Activated CD8-positive, alpha-beta T cell treated with anti-CD3 and anti-CD28 coated beads for 36 hours (primary cell): Measurements from ENCODE around the gene NBEAL1. TPM values are rescaled to one million over a fixed set of nuclear protein-coding genes. Genes with fewer than 3 reads are reported as not detected.
"Not testable (repeated sequence)": the region's sequence is repeated elsewhere in the genome, so short reads cannot be mapped to it uniquely, and the experiment has no call there.

Experiments
- ATAC-seq: fragments of 200-7000 bp; cut with Tn5 transposase; one replicate; pipeline ENCODE4 v1.10.0; 2021; ENCODE audit warnings: mild to moderate bottlenecking, moderate library complexity
- CTCF ChIA-PET: fragments of 350-600 bp; sonication (Branson Sonifier 250); formaldehyde crosslinking; loops from one replicate; lab custom pipeline; 2021; ENCODE audit warnings: antibody characterized with exemption; lab: Charles Lee
- POLR2A ChIA-PET: fragments of 350-600 bp; sonication (Branson Sonifier 250); formaldehyde crosslinking; loops from one replicate; lab custom pipeline; 2021; ENCODE audit warnings: antibody characterized with exemption; lab: Charles Lee
- DNase-seq: peaks from one replicate; pipeline ENCODE4 v3.0.0-alpha.2; 2020
- H3K27ac Mint-ChIP-seq: one replicate; pipeline ENCODE4 v1.8.0; 2021; ENCODE audit warnings: mild to moderate bottlenecking, mixed read lengths
- H3K27me3 Mint-ChIP-seq: one replicate; pipeline ENCODE4 v1.8.0; 2021; ENCODE audit warnings: mixed read lengths
- H3K36me3 Mint-ChIP-seq: one replicate; pipeline ENCODE4 v1.8.0; 2021; ENCODE audit warnings: low read depth, mixed read lengths
- H3K4me1 Mint-ChIP-seq: one replicate; pipeline ENCODE4 v1.8.0; 2021; ENCODE audit warnings: low read depth, mixed read lengths
- H3K4me3 Mint-ChIP-seq: one replicate; pipeline ENCODE4 v1.8.0; 2021; ENCODE audit warnings: mild to moderate bottlenecking, moderate library complexity, mixed read lengths
- H3K9me3 Mint-ChIP-seq: one replicate; pipeline ENCODE4 v1.8.0; 2021; ENCODE audit warnings: mixed read lengths
- intact Hi-C: fragments of 100-400 bp; cut with micrococcal nuclease; formaldehyde crosslinking; loops from one replicate; pipeline ENCODE4 v1.10.0; 2022
- total RNA-seq, 2 experiments: library from RNA; stranded (reverse); gene quantifications; one replicate each; pipeline ENCODE4 v1.2.3, GENCODE V29; 2021
- TF ChIP-seq, protein P1 (sequence below): fragments of 200-600 bp; IDR thresholded peaks from one replicate; pipeline ENCODE4 v1.8.0; 2022; ENCODE audit warnings: antibody characterized with exemption, mild to moderate bottlenecking

NBEAL1 gene
- total RNA-seq, 2 experiments from 2014 or later = 11.8 to 16.4 TPM

GRCh38 chr2:203077451-203077850, 62.8 kb downstream of the NBEAL1 start:
- Mint-ChIP-seq H3K36me3 (peaks cover 4% of the 10 kb centered on the region), H3K27ac (no peak overlapping the region), H3K4me1 (no peaks in the 10 kb centered on the region), H3K4me3 (no peak overlapping the region), H3K9me3 (peaks cover 3% of the 10 kb centered on the region), H3K27me3 (no peaks in the 10 kb centered on the region)
- ATAC-seq (no peak), DNase-seq (no peak)
- ChIA-PET POLR2A (no interaction called here), CTCF (no interaction called here)
- intact Hi-C loops = no loop called here
- TF ChIP-seq, protein P1, sequence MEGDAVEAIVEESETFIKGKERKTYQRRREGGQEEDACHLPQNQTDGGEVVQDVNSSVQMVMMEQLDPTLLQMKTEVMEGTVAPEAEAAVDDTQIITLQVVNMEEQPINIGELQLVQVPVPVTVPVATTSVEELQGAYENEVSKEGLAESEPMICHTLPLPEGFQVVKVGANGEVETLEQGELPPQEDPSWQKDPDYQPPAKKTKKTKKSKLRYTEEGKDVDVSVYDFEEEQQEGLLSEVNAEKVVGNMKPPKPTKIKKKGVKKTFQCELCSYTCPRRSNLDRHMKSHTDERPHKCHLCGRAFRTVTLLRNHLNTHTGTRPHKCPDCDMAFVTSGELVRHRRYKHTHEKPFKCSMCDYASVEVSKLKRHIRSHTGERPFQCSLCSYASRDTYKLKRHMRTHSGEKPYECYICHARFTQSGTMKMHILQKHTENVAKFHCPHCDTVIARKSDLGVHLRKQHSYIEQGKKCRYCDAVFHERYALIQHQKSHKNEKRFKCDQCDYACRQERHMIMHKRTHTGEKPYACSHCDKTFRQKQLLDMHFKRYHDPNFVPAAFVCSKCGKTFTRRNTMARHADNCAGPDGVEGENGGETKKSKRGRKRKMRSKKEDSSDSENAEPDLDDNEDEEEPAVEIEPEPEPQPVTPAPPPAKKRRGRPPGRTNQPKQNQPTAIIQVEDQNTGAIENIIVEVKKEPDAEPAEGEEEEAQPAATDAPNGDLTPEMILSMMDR = no peak

- no peaks in the 10 kb centered on the region for H3K9me3 Mint-ChIP-seq
- no peak overlapping the region for H3K27ac Mint-ChIP-seq
- POLR2A ChIA-PET = no interaction called here
- TF ChIP-seq, protein P1 = no peak
- H3K4me1 Mint-ChIP-seq = peaks cover 3% of the 10 kb centered on the region
- ATAC-seq = no peak
- H3K27me3 Mint-ChIP-seq = no peaks in the 10 kb centered on the region
- no peak overlapping the region for H3K4me3 Mint-ChIP-seq
- DNase-seq = no peak
- CTCF ChIA-PET = interaction anchor here (1.5 kb wide), 1 partner anchor 22 kb away, joined by 4 read pairs; no protein-coding TSS in a partner anchor
- no peaks in the 10 kb centered on the region for H3K36me3 Mint-ChIP-seq
- intact Hi-C loops = no loop called here
Measured at GRCh38 chr2:203080447-203081045, 65.9 kb downstream of the NBEAL1 start.

- Mint-ChIP-seq H3K4me3 (no peak overlapping the region), H3K9me3 (no peaks in the 10 kb centered on the region), H3K27me3 (no peaks in the 10 kb centered on the region), H3K4me1 (peaks cover 3% of the 10 kb centered on the region), H3K36me3 (peaks cover 2% of the 10 kb centered on the region), H3K27ac (no peak overlapping the region)
- DNase-seq (no peak), ATAC-seq (no peak)
- POLR2A ChIA-PET = interaction anchor here (1.4 kb wide), 1 partner anchor 10 kb away, joined by 3 read pairs; no protein-coding TSS in a partner anchor
- TF ChIP-seq, protein P1 = no peak
- intact Hi-C loops = no loop called here
- CTCF ChIA-PET = no interaction called here
Measured at GRCh38 chr2:203083328-203083727, 68.7 kb downstream of the NBEAL1 start.

DNA sequence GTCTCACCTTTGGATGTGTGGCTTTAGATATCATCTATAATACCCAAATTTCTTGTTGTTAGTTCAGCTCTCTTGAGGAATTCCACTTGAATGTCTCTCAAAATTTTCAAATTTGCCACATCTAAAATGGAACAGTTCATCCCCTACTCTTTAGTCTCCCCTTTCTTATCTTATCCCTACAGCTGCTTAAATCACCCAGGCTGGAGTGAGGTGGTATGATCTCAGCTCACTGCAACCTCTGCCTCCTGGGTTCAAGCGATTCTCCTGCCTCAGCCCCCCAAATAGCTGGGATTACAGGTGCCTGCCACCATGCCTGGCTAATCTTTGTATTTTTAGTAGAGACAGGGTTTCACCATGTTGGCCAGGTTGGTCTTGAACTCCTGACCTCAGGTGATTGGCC, 71.7 kb downstream of the NBEAL1 start:
- H3K27me3 Mint-ChIP-seq = not testable (repeated sequence)

GRCh38 chr2:203090721-203091120, 76.0 kb downstream of the NBEAL1 start:
- H3K36me3 Mint-ChIP-seq, intact Hi-C loops, DNase-seq, H3K4me1 Mint-ChIP-seq, H3K27me3 Mint-ChIP-seq, CTCF ChIA-PET, POLR2A ChIA-PET, ATAC-seq, H3K9me3 Mint-ChIP-seq, H3K4me3 Mint-ChIP-seq, H3K27ac Mint-ChIP-seq: not testable (repeated sequence)

More for the DNA sequence above, 71.7 kb downstream of the NBEAL1 start:
- intact Hi-C loops, H3K9me3 Mint-ChIP-seq, H3K27ac Mint-ChIP-seq, POLR2A ChIA-PET, H3K36me3 Mint-ChIP-seq, H3K4me3 Mint-ChIP-seq, H3K4me1 Mint-ChIP-seq, ATAC-seq, CTCF ChIA-PET, DNase-seq: not testable (repeated sequence)

DNA sequence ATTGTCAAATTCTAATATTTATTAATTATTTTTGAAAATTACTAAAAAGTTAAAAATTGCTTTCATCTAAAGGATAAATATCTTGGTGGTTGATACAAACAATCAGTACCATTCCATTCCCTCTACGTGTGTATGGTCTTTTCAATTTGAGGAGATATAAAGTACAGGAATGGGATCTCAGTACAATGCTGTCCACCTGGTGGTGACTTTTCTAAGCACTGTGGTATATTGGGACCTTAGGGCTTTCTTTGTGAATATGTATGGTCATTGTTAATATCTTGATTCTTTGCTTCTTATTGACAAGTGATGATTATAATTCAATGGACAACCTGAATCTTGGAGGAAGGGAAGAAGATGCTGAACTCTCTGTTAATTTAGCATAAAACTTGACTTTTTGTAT, 83.1 kb downstream of the NBEAL1 start:
- intact Hi-C loops = no loop called here
- no peaks in the 10 kb centered on the region for H3K4me1 Mint-ChIP-seq
- ATAC-seq (no peak), DNase-seq (no peak)
- peaks cover 19% of the 10 kb centered on the region for H3K36me3 Mint-ChIP-seq
- CTCF ChIA-PET = no interaction called here
- POLR2A ChIA-PET = no interaction called here
- H3K27ac Mint-ChIP-seq = no peak overlapping the region
- TF ChIP-seq, protein P1 = peak; percentile 39
- H3K27me3 Mint-ChIP-seq = no peaks in the 10 kb centered on the region
- H3K9me3 Mint-ChIP-seq = peaks cover 2% of the 10 kb centered on the region
- no peak overlapping the region for H3K4me3 Mint-ChIP-seq

DNA sequence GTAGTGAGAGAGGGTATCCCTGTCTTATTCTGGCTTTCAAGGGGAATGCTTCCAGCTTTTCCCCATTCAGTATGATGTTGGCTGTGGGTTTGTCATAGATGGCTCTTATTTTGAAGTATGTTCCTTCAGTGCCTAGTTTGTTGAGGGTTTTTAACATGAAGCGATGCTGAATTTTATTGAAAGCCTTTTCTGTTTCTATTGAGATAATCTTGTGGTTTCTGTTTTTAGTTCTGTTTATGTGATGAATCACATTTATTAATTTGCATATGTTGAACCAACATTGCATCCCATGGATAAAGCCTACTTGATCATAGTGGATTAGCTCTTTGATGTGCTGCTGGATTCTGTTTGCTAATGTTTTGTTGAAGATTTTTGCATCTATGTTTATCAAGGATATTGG, 87.7 kb downstream of the NBEAL1 start:
- H3K27me3 Mint-ChIP-seq, H3K27ac Mint-ChIP-seq, intact Hi-C loops, H3K4me3 Mint-ChIP-seq, CTCF ChIA-PET, H3K4me1 Mint-ChIP-seq, DNase-seq, ATAC-seq, POLR2A ChIA-PET: not testable (repeated sequence)
- peaks cover 17% of the 10 kb centered on the region for H3K9me3 Mint-ChIP-seq
- peaks cover 33% of the 10 kb centered on the region for H3K36me3 Mint-ChIP-seq
